GM21423 (cell line): ENCODE results near the gene PLEKHA5.
A peak's percentile ranks its signal among the peaks of the same experiment; 100 is the strongest.

Experiments
- ATAC-seq: cut with Tn5 transposase; IDR thresholded peaks from one replicate; pipeline ENCODE4 v1.9.1; 2021; ENCODE audit warnings: mild to moderate bottlenecking, moderate library complexity; ENCODE audit not compliant: unreplicated experiment

PLEKHA5 gene

GRCh38 chr12:19127270-19127669 lies 2.3 kb upstream of the PLEKHA5 start:
- no peak for ATAC-seq

- no peak for ATAC-seq
These were observed 1.0 kb upstream of the PLEKHA5 start for GRCh38 chr12:19128485-19128884.

- no peak for ATAC-seq
These were observed 429 bp upstream of the PLEKHA5 start for GRCh38 chr12:19129122-19129485.

GRCh38 chr12:19130224-19131024 lies 891 bp downstream of the PLEKHA5 start:
- ATAC-seq, result no peak

GRCh38 chr12:19131025-19131444 lies 1.5 kb downstream of the PLEKHA5 start:
- no peak for ATAC-seq

- ATAC-seq, result no peak
These were observed 9.0 kb downstream of the PLEKHA5 start for GRCh38 chr12:19138551-19138950.

- no peak for ATAC-seq
These were observed 9.4 kb downstream of the PLEKHA5 start for GRCh38 chr12:19138956-19139355.

- no peak for ATAC-seq
These were observed 10.2 kb downstream of the PLEKHA5 start for GRCh38 chr12:19139615-19140194.

GRCh38 chr12:19140381-19141236 lies 11.1 kb downstream of the PLEKHA5 start:
- ATAC-seq, result no peak

GRCh38 chr12:19142499-19142898 lies 13.0 kb downstream of the PLEKHA5 start:
- no peak for ATAC-seq

- ATAC-seq, result no peak
These were observed 14.8 kb downstream of the PLEKHA5 start for GRCh38 chr12:19144287-19144686.

GRCh38 chr12:19144985-19145384 lies 15.5 kb downstream of the PLEKHA5 start:
- no peak for ATAC-seq

GRCh38 chr12:19148860-19149259 lies 19.3 kb downstream of the PLEKHA5 start:
- ATAC-seq, result peak; percentile 48

- no peak for ATAC-seq
These were observed 20.9 kb downstream of the PLEKHA5 start for GRCh38 chr12:19150273-19150900.

GRCh38 chr12:19151298-19151697 lies 21.8 kb downstream of the PLEKHA5 start:
- no peak for ATAC-seq

GRCh38 chr12:19153396-19153795 lies 23.9 kb downstream of the PLEKHA5 start:
- no peak for ATAC-seq

GRCh38 chr12:19154686-19155085 lies 25.2 kb downstream of the PLEKHA5 start:
- no peak for ATAC-seq

- no peak for ATAC-seq
These were observed 26.6 kb downstream of the PLEKHA5 start for GRCh38 chr12:19155981-19156734.

GRCh38 chr12:19158923-19159322 lies 29.4 kb downstream of the PLEKHA5 start:
- ATAC-seq, result no peak

GRCh38 chr12:19161216-19161615 lies 31.7 kb downstream of the PLEKHA5 start:
- ATAC-seq, result no peak
